KOPT-K1 (cell line): ENCODE data around the gene MGARP.
"Not testable (repeated sequence)": the region's sequence is repeated elsewhere in the genome, so short reads cannot be mapped to it uniquely, and the experiment has no call there.

ENCODE experiments used
- H3K27ac ChIP-seq: fragments of 200-600 bp; sonication (generic); 2 replicates; pipeline ENCODE4 v1.5.1; 2016; ENCODE audit warnings: antibody characterized with exemption, mild to moderate bottlenecking, low read depth, low read length; ENCODE audit not compliant: poor library complexity, severe bottlenecking
- H3K36me3 ChIP-seq: fragments of 200-600 bp; sonication (generic); 2 replicates; pipeline ENCODE4 v1.5.1; 2017; ENCODE audit warnings: antibody characterized with exemption, mild to moderate bottlenecking, low read length, moderate library complexity; ENCODE audit not compliant: insufficient read depth
- H3K9me3 ChIP-seq: fragments of 200-600 bp; sonication (generic); 2 replicates; pipeline ENCODE4 v1.5.1; 2017; ENCODE audit warnings: antibody characterized with exemption, low read length, mild to moderate bottlenecking; ENCODE audit not compliant: insufficient read depth, poor library complexity, severe bottlenecking

MGARP gene

GRCh38 chr4:139274790-139275189 is 5.2 kb downstream of the MGARP start:
- Histone ChIP-seq H3K27ac (no peak overlapping the region), H3K9me3 (no peaks in the 10 kb centered on the region), H3K36me3 (no peaks in the 10 kb centered on the region)

DNA sequence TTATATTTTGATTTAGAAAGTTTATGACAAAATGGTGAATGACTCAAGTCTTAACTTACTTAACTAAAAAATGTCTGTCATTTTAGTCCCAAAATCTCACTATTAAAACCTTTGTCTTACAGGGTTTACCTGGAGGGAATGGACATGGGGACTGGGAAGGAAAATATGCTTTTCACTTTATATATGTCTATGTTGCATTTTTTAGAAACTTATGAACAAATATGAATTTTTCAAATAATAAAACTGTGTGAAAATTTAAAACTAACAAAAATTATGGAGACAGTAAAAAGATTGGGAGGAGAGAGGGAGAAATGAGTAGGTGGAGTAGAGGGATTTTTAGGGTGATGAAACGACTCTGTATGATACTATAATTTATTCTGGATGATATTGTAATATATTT is 6.2 kb downstream of the MGARP start:
- Histone ChIP-seq H3K27ac (no peak overlapping the region), H3K36me3 (no peaks in the 10 kb centered on the region), H3K9me3 (no peaks in the 10 kb centered on the region)

DNA sequence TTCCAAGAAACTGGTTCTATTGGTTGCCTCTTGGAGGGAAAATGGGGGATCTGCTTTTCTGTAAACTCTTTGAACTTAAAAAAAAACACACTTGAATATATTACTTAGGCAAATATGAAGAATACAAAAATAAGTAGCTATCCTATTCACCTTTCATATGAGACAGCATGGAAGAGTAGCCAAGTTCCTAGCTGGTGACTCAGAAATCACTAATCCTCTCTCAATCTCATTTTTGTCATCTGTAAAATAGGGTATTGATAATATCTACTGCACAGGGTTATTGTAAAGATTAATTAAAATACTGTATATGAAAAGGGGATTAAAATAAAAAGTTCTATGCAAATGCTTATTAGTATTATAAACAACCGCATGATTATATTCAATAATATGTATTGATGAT is 12.7 kb downstream of the MGARP start:
- Histone ChIP-seq H3K9me3 (no peaks in the 10 kb centered on the region), H3K36me3 (no peaks in the 10 kb centered on the region), H3K27ac (peak overlapping the region; percentile 58)

DNA sequence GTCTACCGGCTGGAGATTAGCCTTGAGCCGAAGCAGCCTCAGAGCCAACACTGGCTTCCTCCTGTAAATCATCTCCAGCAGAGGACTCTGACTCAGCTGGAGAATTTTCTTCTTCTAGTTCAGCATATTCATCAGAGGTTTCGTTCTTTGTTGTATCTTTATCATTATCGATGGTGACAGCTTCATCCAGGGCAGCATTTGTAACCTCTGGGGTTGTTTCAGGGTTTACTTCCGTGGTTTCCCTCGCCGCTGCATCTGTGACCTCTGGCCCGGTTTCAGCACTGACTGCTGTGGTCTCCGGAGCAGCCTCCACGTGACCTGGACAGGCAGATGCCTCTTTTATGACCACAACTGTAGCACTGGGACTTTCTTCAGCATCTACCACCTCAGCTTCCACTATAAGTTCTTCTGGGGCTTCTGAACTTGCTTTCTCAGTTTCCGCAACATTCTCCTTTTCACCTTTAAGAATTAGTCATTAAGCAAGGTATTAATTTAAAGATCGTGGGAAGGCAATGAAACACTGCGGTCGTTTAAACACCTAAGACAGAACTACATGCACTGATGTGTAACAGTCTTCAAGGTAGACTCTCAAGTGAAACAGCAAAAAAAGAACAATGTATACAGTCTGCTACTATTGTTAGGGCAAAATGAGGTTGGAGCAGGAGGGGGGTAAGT is 13.3 kb downstream of the MGARP start:
- peak overlapping the region; percentile 58 for H3K27ac ChIP-seq

DNA sequence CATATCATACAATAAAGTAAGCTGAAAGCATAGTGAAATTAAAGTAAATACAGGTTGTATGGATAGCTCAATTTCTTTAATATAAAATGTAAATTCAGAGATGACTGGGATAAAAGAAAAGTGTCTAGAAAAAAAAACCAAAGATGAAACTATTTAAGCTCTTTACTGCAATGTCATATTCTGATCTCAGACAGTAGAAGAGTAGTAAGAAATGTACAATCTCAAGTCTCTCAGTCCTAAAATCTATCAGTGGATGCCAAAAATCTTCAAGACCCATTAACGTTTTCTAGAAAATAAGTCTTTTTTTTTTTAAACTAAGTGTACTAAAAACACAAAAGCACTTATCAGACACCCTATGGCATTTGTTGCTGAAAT is 13.8 kb downstream of the MGARP start:
- Histone ChIP-seq H3K36me3 (no peaks in the 10 kb centered on the region), H3K27ac (peak overlapping the region; percentile 58), H3K9me3 (no peaks in the 10 kb centered on the region)

More for the DNA sequence above, 13.3 kb downstream of the MGARP start:
- H3K9me3 ChIP-seq, result no peaks in the 10 kb centered on the region
- H3K36me3 ChIP-seq, result no peaks in the 10 kb centered on the region

GRCh38 chr4:139265654-139266053 is 14.4 kb downstream of the MGARP start:
- Histone ChIP-seq H3K36me3 (no peaks in the 10 kb centered on the region), H3K27ac (peak overlapping the region; percentile 58), H3K9me3 (no peaks in the 10 kb centered on the region)

- H3K9me3 ChIP-seq, result no peaks in the 10 kb centered on the region
- no peak overlapping the region for H3K27ac ChIP-seq
- no peaks in the 10 kb centered on the region for H3K36me3 ChIP-seq
Observed at GRCh38 chr4:139256349-139256748, 23.7 kb downstream of the MGARP start.

DNA sequence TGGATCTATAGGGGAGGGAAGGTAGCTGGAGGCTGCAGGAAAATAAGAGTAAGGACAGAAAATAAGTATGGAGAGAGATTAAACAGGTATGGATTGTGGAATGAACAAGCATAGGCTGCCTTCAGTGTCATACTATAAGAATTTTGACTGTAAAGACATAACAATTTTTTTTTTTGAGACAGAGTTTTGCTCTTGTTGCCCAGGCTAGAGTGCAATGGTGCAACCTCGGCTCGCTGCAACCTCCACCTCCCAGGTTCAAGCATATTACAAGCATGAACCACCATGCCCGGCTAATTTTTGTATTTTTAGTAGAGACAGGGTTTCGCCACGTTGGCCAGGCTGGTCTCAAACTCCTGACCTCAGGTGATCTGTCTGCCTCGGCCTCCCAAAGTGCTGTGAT is 24.4 kb downstream of the MGARP start:
- H3K36me3 ChIP-seq, H3K9me3 ChIP-seq, H3K27ac ChIP-seq: not testable (repeated sequence)

- Histone ChIP-seq H3K27ac (no peak overlapping the region), H3K36me3 (no peaks in the 10 kb centered on the region)
Observed at GRCh38 chr4:139253713-139254112, 26.3 kb downstream of the MGARP start.

DNA sequence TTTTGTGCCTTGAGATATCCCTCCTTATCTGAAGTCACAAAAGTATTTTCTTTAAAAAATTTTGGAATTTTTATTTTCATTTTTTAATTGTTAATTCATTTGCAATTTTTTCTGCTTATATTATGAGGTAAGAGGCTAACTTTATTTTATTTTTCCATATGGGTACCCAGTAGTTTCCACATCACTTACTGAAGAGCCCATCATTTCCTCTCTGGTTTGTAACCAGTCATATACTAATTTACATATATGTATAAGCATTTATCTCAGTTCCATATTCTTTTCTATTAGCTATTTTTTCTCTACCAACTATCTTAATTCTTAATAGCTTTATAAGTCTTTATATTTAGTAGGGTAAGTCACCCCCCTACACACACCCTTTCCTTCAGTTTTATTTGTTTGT is 27.0 kb downstream of the MGARP start:
- no peaks in the 10 kb centered on the region for H3K36me3 ChIP-seq
- H3K27ac ChIP-seq, result no peak overlapping the region
- H3K9me3 ChIP-seq, result no peaks in the 10 kb centered on the region

More at GRCh38 chr4:139253713-139254112, 26.3 kb downstream of the MGARP start:
- no peaks in the 10 kb centered on the region for H3K9me3 ChIP-seq

GRCh38 chr4:139247700-139248238 is 32.3 kb downstream of the MGARP start:
- H3K27ac ChIP-seq, result no peak overlapping the region
- no peaks in the 10 kb centered on the region for H3K36me3 ChIP-seq
- H3K9me3 ChIP-seq, result no peaks in the 10 kb centered on the region

- Histone ChIP-seq H3K9me3 (no peaks in the 10 kb centered on the region), H3K36me3 (no peaks in the 10 kb centered on the region), H3K27ac (no peak overlapping the region)
Observed at GRCh38 chr4:139247241-139247640, 32.8 kb downstream of the MGARP start.

- Histone ChIP-seq H3K9me3 (no peaks in the 10 kb centered on the region), H3K36me3 (no peaks in the 10 kb centered on the region), H3K27ac (no peak overlapping the region)
Observed at GRCh38 chr4:139246166-139246565, 33.9 kb downstream of the MGARP start.

- H3K36me3 ChIP-seq, result no peaks in the 10 kb centered on the region
- no peak overlapping the region for H3K27ac ChIP-seq
- H3K9me3 ChIP-seq, result no peaks in the 10 kb centered on the region
Observed at GRCh38 chr4:139245590-139245989, 34.4 kb downstream of the MGARP start.

GRCh38 chr4:139243448-139244365 is 36.3 kb downstream of the MGARP start:
- no peaks in the 10 kb centered on the region for H3K36me3 ChIP-seq
- H3K27ac ChIP-seq, result no peak overlapping the region
- H3K9me3 ChIP-seq, result no peaks in the 10 kb centered on the region
